GM18499 (cell line): ENCODE results near the gene DDX25.

Experiments
- ATAC-seq: cut with Tn5 transposase; IDR thresholded peaks from one replicate; pipeline ENCODE4 v1.9.1; 2021; ENCODE audit warnings: moderate number of reproducible peaks; ENCODE audit not compliant: insufficient read depth, unreplicated experiment

DDX25 gene

DNA sequence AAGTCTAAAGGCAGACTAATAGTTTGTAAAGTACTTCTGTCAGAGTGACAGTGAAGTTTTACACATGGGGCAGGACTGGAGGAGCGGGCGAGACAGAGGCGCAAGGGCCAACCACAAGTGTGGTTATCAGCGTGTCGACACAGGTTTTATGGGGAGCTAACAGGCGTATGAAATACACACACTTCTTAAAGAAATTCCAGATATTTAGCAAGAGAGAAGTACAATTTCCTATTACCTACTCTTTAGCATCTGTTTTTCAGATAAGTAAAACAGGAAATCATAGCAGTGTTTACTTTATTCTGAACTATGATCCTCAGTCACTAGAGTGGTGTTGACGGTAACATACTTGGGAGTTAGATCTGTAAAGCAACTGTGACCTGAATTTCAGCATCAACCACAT is 64.0 kb downstream of the DDX25 start:
- no peak for ATAC-seq

DNA sequence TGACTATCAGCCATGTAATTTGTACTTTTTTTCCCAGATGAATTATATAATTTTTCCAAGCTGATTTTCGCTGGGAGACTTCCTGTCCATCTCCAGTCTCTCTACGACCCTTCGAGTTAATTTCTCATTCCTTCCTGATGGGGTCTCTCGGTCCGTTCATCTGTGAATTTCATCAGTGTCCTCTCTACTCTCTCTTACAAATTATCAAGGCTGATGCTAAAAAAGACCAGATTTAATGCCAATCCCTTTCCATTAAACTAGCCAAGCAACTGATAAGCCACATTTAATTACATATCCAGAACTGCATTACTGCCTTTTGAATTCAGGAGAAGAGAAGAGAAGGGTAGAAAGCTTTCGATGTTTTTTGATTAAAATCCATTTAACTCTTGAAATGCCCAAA is 67.3 kb downstream of the DDX25 start:
- no peak for ATAC-seq

DNA sequence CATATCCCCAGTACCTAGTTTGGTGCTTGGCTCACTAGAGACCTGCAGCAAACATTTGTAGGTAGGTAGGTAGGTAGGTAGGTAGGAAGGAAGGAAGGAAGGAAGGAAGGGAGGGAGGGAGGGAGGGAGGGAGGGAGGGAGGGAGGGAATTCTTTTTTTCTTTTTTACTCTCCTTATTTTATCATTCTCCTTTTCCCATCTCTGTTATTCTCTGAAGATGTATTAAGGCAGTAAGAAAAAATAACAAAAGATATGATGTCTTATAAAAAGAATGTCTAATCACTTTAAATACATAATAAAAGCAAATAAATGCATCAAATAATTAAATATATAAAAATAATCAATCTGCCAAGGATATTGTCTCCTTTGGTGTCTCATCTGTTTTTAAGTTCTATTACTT is 70.0 kb downstream of the DDX25 start:
- no peak for ATAC-seq

GRCh38 chr11:125975634-125976033 is 71.3 kb downstream of the DDX25 start:
- no peak for ATAC-seq

- no peak for ATAC-seq
Measured at GRCh38 chr11:125976156-125976555, 71.8 kb downstream of the DDX25 start.

DNA sequence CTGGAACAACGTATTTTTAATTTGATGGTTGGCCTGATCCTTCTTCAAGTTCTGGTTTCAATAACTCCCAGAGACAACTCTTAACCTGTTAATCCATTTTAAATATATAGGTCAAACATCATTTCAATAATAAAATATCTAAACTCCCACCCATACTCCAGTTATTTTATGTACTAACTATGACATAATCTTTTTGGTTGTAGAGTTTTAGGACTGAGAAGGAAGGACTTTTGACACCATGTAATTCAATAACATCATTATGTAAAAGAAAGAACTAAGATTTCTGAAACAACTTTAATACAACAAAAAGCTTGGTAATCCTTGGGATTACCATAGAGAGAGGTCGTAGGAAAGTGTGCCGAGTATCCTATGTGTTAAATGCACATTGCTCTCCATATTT is 73.0 kb downstream of the DDX25 start:
- ATAC-seq: no peak

GRCh38 chr11:125978181-125978716 is 73.9 kb downstream of the DDX25 start:
- ATAC-seq: no peak
